ENCODE results near the gene PMM1. TPM values are rescaled to one million over a fixed set of nuclear protein-coding genes. Genes with fewer than 3 reads are reported as not detected.
A peak's percentile ranks its signal among the peaks of the same experiment; 100 is the strongest.

The PMM1 gene
- total RNA-seq, 1 donor from 2014 or later: 17.4 TPM

- H3K27me3 ChIP-seq (ENCODE audit: control insufficient read depth, insufficient read depth, low read length): no peaks in the 10 kb centered on the region
- DNase-seq (ENCODE audit: low read depth): no peak
- TF ChIP-seq CTCF (IDR thresholded peaks at IDR 0.05; ENCODE audit: insufficient read depth, low read length, severe bottlenecking): no peak
Measured at GRCh38 chr22:41571786-41572185, 17.9 kb downstream of the PMM1 start.

GRCh38 chr22:41570221-41570620 is 19.4 kb downstream of the PMM1 start:
- no peaks in the 10 kb centered on the region for H3K36me3 ChIP-seq (ENCODE audit: control insufficient read depth, insufficient read depth, low read length)
- no peak overlapping the region for H3K4me3 ChIP-seq (ENCODE audit: low read depth, low read length)
- H3K27me3 ChIP-seq (ENCODE audit: control insufficient read depth, insufficient read depth, low read length): no peaks in the 10 kb centered on the region
- FAIRE-seq (no peak), DNase-seq (ENCODE audit: low read depth) (no peak)
- no peak for TF ChIP-seq CTCF (IDR thresholded peaks at IDR 0.05; ENCODE audit: insufficient read depth, low read length, severe bottlenecking)

More at GRCh38 chr22:41571786-41572185, 17.9 kb downstream of the PMM1 start:
- H3K4me3 ChIP-seq (ENCODE audit: low read depth, low read length): no peak overlapping the region
- no peaks in the 10 kb centered on the region for H3K36me3 ChIP-seq (ENCODE audit: control insufficient read depth, insufficient read depth, low read length)
- FAIRE-seq: no peak

- DNase-seq (ENCODE audit: low read depth): no peak
- Histone ChIP-seq H3K36me3 (ENCODE audit: control insufficient read depth, insufficient read depth, low read length) (no peaks in the 10 kb centered on the region), H3K27me3 (ENCODE audit: control insufficient read depth, insufficient read depth, low read length) (no peaks in the 10 kb centered on the region), H3K4me3 (ENCODE audit: low read depth, low read length) (no peak overlapping the region)
- no peak for FAIRE-seq
- TF ChIP-seq CTCF (IDR thresholded peaks at IDR 0.05; ENCODE audit: insufficient read depth, low read length, severe bottlenecking): no peak
Measured at GRCh38 chr22:41568811-41569210, 20.8 kb downstream of the PMM1 start.

DNA sequence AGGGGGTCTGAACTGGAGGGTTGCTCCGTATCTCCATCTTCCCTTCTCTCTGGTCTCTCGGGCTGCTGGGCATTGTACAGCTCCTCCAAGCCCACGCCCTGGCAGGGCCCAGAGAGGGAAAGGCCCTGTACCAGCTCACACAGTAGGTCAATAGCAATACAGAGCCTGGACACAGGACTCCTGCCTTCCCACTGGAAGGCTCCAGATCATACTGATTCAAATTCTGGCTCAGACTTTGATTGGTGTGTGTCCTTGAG is 22.2 kb downstream of the PMM1 start:
- no peaks in the 10 kb centered on the region for H3K27me3 ChIP-seq (ENCODE audit: control insufficient read depth, insufficient read depth, low read length)
- no peaks in the 10 kb centered on the region for H3K36me3 ChIP-seq (ENCODE audit: control insufficient read depth, insufficient read depth, low read length)
- H3K4me3 ChIP-seq (ENCODE audit: low read depth, low read length): no peak overlapping the region
- FAIRE-seq (no peak), DNase-seq (ENCODE audit: low read depth) (no peak)
- TF ChIP-seq CTCF (IDR thresholded peaks at IDR 0.05; ENCODE audit: insufficient read depth, low read length, severe bottlenecking): no peak

DNA sequence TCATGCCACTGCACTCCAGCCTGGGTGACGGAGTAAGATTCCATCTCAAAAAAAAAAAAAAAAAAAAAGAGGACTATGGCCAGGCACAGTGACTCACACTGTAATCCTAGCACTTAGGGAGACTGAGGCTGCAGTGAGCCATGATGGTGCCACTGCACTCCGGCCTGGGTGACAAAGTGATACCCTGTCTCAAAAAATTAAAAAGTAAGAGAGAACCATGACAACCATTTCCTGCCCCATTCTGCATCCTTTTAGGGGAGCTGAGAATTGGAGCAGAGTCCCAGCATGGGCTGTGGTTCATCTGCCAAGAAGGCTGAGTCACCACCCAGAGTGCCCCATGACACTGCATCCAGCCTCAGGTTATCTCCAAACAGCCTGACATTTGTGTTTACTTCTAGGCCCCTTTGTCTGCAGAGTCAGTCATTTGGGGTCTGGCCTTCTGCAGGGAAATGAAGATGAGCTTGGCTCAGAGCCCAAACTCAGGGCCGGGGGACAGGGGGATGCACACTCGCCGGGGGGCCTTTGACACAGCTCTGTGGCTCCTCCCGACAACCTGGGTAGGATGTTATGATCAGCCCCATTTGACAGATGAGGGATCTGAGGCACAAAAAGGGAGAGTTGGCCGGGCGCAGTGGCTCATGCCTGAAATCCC is 24.1 kb downstream of the PMM1 start:
- no peak for TF ChIP-seq CTCF (IDR thresholded peaks at IDR 0.05; ENCODE audit: insufficient read depth, low read length, severe bottlenecking)
- DNase-seq (ENCODE audit: low read depth) (peak; percentile 74), FAIRE-seq (peak; percentile 77)
- peaks cover 8% of the 10 kb centered on the region for H3K27me3 ChIP-seq (ENCODE audit: control insufficient read depth, insufficient read depth, low read length)
- no peaks in the 10 kb centered on the region for H3K36me3 ChIP-seq (ENCODE audit: control insufficient read depth, insufficient read depth, low read length)
- no peak overlapping the region for H3K4me3 ChIP-seq (ENCODE audit: low read depth, low read length)

GRCh38 chr22:41564563-41564962 is 25.1 kb downstream of the PMM1 start:
- DNase-seq (ENCODE audit: low read depth) (peak; percentile 24), FAIRE-seq (no peak)
- Histone ChIP-seq H3K27me3 (ENCODE audit: control insufficient read depth, insufficient read depth, low read length) (peaks cover 10% of the 10 kb centered on the region), H3K36me3 (ENCODE audit: control insufficient read depth, insufficient read depth, low read length) (no peaks in the 10 kb centered on the region), H3K4me3 (ENCODE audit: low read depth, low read length) (no peak overlapping the region)
- TF ChIP-seq CTCF (IDR thresholded peaks at IDR 0.05; ENCODE audit: insufficient read depth, low read length, severe bottlenecking): no peak
